KG1 (cell line): Measurements from ENCODE around the gene PGC.

Experiments used
- DNase-seq: peaks from one replicate; lab custom pipeline; 2025; lab: John Stamatoyannopoulos, UW

Gene PGC

DNA sequence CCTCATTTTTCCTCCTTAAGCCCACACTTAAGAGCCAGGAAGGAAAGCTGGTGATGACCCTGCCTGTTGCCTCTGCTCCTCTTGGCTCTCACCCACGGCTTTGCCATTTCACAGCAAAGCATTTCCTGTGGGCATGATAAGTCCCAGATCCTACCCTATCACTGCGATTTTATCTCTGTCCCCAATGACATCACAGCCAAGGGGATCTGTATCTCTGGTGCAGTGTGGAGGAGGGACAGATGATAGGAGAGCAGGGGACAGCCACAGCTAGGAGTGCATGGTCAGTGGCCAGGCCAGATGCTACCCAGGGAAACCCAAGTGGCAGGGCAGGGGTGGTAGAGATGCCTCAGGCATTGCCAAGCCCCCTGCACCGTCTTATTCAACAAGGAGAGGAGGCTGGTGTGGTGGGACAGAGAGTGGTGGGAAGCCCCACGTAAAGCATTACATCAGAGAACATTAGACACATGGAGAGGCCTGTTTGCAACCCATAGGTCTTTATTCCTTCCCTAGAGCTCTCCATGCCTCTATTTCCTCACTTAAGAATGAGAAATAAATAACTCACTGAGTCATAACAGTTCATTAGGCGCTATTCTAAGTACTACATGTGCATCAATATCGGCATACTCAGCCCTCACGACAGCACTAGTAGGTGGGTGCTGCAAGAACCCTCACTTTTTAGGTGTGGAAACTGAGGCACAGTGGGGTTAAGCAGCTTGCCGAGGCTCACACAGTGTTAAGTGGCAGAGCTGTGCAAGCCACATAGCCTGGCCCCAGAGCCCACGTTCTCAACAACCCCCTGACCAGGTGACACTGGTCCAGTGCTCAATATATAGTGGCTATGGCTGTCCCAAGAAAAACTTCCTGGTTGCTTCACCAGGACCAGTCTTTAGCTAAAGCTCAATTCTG, 16.4 kb downstream of the PGC start:
- no peak for DNase-seq

DNA sequence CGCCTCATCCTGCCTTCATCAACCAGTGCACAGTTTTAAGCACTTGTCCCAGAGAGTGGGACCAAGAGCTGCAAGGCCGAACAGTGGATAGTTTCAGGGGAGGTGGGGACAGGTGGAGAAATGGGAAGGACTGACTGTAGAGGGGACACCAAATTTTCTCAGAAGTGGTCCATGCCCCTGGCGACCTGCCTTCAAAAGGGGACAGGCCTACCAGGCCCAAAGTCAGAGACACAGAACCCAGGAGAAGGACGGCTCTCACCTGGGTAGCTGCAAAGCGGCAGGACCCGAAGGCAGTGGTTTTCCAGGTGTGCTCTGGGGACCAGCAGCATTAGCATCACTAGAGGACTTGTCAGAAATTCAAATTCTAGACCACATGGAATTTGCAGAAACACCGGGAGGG, 17.6 kb downstream of the PGC start:
- DNase-seq, result no peak

DNA sequence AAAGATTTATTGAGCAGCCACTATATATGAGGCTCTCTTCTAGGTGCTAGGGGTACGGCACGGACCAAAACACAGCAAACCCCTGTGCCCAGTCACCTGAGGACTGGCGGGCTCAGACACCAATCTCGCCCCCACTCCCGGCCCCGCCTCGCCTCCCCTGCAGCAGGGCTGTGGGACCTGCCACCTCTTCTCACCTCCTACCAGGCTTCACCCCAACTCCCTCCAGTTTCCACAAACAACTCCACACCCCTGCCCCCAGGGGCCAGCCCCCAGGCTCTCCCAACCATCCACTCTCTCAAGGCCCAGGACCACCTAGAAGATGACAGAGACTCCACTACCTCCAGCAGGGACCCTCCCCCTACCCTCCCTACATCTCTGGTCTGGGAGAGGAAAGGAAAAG, 18.2 kb downstream of the PGC start:
- no peak for DNase-seq

DNA sequence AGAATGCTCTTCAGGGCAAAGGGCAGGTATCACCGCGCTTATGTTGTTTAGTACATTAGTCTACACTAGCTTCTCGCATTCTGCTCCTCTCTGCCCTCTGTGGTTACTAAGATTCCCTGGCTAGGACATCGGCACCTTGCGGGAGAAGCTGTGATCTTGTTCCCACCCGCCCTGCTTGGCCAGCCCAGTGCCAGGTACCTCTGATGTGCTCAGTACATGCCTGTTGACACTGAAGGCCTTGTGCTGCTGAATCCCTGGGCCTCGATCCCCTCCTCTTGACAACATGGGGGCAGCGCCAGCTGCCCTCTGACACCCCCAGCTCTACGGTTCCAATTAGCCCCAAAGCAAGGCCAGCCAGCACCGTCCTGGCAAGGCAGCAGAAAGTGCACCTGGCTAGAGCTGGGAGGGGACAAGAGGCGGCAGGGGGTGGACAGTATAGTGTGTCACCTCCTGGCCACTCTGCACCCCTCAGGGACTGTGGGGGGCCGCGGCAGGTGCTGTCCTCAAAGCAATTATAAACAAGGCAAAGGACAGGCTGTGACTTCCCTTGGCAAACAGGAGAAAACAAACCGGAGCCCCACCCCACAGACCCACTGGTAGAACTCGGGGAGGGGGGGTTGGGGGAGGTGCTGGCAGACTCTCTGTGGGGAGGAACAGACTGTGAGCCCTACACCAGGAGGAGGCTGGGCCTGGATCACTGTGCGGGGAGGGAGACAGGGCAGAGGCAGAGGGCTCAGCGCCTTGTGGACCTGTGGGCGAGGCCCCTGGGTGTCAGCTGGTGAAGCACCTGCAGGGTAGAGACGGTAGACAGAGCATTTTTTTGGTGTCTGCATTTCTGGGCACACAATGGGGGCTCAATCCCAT, 18.9 kb downstream of the PGC start:
- DNase-seq, result no peak

DNA sequence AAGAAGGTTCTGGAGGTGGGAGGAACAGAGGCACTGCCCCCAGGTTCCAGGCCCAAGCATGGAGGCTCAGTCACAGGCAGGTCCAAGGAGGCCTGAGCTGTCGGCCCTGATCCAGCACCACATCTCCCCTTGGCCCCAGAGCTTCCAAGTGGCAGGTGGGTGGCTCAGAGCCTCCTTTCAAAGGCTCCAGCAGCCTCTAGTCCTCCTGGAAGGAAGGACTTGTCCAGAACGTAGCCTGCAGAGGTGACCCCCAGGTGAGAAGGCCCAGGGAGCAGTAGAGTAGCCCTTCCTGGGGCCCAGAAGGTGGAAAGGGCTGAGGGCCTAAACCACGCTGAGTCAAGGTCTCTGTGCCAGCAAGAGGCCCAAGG, 19.5 kb downstream of the PGC start:
- no peak for DNase-seq

DNA sequence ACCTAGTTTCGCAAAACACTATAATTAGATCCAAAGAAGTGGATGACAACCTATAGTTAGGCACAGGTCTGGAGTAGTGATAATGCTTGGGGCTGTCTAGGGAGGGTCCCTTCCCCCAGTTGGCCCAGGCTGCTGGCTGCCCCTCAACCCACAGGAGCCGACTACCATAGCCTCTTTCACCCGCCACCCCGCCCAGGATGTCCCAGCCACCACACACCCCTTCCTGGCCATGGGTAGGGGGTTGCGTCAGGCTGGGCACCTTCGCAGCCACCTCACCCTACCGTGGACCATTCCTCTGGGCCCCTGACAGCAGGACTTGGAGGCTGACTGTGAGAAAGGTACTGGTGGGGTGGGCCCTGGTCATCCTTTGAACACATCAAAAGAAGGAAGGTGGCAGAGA, 20.3 kb downstream of the PGC start:
- DNase-seq, result no peak

DNA sequence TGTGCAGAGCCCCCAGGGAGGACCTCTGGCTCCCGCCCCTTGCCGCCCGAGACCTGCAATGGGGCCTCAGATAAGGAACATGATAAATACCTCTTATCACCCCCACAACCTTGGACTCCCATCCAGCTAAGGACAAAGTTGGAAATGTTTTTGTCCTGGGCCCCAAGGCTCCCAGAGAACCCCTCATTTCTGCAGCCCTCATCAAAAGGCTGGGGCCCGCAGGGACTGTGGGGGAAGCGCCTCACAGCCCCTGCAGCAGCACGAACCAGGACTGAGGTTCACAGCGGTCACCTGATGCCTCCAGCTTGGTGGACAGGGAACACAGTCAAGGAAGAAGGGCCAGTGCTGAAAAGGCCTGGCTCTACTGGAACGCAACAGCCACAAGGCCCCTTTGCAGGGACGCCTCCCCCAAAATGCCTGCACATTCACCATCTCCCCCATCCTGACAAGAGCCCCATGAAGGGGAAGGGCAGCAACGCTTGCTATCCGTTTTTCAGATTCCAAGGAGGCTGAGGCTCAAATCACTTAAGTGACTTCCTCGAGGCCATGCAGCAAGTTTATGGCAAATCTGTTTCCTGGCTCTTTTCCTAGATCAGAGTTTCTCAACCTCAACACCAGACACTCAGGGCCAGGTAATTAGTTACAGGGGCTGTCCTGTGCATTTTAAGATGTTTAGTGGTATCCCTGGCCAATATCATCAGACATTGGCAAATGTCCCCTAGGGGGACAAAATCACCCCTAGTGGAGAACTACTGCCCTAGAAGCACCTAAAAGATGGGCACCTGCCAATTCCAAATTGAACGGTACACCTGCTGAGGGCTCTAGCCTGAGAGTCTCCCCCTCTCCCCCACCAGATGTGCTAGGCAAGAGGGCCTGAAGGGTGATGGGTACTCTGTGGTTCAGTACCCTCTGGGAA, 22.4 kb downstream of the PGC start:
- DNase-seq, result no peak

DNA sequence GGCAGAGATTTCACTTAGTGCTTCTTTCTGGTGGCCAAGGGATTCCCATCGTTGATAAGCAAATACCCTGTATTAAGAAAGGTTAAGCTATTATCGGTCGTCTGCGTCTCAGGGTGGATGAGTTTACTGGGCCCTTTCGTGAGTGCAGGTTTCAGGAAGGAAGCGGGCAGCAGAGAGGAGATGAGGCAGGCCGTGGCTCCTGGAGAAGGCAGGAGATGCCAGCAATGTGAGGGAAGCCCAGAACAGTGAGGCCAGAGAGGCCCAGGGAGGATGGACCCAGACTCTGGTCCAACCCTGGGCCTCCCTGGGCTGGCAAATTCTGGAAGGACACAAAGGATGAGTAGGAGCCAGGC, 23.0 kb downstream of the PGC start:
- DNase-seq, result no peak

DNA sequence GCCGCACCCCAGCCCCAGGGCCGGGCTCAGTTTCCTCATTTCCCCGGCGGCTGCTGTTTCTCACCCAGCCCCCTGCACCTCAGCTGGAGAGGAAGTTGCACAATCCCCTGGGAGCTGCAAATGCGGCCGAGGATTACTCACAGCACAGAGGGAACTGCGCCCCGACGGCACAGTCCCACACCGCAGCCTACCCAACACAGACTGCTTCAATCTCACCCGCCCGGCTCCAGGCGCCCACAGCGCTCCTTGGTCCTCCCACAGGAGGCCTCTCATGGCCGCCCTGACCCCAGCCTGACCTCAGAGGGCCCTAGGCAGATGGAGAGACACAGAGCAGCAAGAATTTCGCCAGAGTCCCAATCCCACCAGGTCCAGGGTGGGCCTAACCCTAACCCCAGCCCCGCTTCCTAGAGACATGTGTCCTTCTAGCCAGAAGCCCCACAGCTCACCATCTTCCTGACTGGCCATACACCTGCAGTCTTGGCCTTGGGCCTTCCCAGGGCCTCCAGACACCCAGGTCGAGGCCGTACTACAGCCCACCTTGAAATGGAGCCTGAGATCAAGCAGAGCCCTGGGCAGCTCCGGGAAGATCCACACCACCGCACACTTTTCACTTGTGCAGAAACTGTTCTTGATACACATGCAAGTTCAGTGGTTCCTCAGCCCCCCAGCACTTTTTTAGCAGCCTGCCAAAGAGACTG, 23.5 kb downstream of the PGC start:
- no peak for DNase-seq

DNA sequence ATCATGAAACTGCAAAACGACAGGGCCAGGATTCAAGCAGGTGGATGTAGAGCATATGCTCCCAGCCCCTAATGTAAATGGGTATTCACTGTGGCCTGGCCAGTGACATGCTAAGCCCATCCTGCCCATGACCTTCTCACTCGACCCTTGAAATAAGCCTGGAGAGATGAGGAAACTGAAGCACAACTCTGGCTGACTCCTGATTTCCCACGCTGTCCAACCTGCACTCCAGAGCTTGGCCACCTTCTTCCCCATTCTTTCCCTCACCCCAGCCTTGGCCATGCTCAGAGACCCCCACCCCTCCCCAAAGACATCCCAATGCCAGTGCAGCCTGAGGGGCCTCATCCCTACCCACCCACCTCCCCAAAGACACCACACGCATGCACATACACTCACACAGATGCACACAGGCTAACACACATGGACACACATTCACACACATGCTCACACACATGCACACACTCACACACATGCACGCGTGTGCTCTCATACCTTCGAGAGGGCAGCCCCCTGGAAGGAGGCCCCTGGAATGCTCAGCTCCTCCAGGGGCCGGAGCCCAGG, 24.1 kb downstream of the PGC start:
- DNase-seq, result no peak

DNA sequence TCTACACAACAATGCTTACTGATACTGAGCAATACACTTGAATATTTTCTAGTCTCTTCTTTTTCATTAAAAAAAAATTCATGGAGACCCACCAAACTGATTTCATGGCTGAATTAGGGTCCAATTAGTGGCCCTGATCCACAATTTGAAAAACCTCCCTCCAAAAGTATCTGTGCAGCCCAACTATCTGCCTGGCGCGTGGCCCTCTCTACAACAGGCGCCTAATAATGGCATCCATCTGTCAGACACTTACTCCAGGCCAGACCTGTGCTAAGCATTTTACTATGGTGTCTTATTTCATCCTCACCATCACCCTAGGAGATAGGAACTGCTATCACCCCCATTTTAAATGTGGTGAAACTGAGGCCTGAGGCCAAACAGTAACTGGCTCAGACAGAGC, 25.8 kb downstream of the PGC start:
- no peak for DNase-seq

DNA sequence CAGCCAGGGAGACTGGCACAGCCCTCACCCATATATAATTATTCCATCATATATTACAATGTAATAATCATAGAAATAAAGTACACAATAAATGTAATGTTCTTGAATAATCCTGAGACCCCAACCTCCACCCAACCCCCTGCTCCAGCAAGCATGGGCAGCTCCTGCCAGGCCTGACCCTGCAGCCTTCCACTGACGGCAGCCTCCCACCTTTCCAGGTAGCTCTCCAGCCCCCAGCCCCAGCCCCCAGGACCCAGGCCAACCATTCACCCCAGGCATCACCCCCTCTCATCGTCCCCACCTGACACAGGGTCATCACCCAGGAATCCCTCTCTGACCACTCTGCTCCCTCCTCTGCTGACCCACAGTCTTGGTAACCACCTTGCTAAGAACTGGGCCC, 26.4 kb downstream of the PGC start:
- no peak for DNase-seq

DNA sequence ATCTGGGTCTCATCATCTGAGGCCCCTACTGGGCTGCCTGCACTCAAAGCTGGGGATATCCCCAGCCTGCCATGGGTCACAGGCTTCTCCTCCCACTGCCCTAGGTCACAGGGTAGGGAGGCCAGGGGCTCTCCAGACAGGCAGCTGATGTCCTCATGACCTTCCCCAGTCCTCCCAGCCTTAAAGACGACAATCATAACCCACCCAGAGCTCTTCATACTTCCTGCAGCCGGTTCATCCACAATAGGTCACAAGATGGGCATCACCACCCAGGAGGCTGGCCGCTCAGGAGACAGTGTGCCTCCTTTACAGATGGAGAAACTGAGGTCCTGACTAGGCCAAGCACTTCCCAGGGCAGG, 27.0 kb downstream of the PGC start:
- no peak for DNase-seq

DNA sequence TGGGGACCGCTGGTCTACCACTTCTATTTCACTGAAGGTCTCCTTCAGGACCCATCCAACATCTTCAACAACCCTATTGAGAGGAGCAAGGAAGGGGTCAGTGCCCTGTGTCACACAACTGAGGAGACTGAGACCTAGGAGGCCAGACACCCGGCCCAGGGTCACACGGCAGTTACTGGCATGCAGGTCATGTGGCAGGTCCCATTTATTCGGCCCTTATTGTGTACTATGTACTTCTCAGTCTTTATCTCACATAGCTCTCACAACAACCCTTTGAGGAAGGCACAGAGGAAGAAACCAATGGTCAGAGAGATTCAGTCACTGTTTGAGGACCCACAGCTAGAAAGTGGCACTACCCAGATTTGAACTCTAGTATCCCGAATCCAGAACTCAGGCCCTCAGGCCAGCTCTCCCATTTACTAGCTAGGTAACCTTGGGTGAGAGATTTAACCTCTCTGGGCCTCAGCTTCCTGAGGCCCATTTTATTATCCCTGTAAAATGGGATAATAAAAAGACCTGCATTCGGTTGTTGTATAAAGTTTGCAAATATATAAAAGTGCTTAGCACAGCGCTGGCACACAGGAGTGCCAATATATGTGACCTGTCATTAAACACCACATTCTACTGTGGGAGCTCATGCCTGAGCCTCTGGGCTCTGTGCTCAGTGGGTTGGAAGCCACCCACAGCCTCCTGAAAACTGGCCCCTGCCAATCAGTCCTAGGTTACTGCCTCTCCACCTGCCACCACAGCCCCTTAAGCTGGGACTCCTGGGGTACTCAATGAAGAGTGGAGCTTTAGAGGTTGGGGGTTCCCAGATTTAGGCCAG, 27.5 kb downstream of the PGC start:
- no peak for DNase-seq

DNA sequence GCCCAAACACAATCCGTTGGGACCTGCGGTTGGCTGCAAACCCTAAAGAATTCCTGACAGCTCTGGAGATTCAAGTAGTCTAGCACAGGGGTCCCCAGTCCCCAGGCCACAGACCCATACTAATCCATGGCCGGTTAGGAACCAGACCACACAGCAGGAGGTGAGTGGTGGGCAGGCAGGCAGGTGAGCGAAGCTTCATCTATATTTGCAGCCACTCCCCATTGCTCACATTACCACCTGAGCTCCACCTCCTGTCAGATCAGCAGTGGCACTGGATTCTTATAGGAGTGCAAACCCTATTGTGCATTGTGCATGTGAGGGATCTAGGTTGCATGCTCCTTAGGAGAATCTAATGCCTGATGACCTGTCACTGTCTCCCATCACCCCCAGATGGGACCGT, 28.4 kb downstream of the PGC start:
- no peak for DNase-seq

DNA sequence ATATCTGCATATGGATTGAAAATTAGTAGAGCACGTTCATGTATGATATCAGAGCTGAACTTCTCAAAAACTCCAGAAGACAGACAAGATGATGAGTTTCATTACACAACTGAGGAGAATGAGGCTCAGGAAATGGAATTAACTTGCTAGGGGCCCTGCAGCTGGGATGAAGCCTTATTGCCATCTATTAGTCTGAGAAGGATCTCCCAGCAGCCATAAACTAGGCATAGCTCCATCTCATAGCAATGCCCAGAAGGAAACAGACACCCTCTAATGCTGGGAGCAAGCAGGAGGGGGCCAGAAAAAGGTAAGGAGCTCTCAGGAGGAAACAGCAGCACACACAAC, 29.8 kb downstream of the PGC start:
- DNase-seq, result no peak

DNA sequence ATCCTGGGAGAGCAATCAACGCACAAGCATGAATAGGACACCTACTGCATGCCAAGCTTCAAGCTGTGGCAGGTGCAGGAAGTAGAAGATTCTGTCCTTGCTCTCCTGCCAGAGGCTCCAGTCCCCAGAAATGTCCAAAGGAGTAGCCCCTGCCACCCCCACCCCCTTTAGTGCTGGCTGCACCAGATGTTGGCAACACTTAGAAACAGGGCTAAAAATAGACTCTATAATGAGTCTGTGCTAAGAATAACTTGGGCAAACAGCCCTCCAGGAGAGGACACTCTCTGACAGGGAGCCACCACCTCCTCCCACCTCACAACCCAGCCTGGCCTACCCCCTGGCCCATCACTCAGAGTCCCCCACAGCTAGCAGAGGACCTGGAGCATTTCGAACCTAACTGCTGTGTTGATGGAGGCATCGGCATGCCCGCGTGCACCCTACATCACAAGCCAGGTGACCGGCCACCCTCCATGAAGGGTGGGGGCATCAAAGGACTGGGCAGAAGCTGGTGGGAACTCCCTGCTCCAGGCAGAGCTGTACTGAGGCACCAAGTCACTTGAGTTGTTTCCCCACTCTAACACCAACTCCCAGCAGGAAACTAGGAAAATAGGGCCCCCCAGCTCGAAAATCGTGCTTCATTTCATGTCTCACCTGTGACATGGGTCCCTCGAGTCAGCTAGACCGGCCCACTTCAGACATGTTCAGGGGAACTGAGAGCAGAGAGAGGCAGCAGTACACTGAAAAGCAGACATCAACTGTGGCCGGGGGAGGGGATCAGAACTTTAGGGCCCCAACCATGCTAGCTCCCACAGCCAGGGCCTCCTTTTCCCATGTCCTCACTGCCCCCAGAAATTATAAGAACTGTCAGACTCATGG, 30.4 kb downstream of the PGC start:
- no peak for DNase-seq

DNA sequence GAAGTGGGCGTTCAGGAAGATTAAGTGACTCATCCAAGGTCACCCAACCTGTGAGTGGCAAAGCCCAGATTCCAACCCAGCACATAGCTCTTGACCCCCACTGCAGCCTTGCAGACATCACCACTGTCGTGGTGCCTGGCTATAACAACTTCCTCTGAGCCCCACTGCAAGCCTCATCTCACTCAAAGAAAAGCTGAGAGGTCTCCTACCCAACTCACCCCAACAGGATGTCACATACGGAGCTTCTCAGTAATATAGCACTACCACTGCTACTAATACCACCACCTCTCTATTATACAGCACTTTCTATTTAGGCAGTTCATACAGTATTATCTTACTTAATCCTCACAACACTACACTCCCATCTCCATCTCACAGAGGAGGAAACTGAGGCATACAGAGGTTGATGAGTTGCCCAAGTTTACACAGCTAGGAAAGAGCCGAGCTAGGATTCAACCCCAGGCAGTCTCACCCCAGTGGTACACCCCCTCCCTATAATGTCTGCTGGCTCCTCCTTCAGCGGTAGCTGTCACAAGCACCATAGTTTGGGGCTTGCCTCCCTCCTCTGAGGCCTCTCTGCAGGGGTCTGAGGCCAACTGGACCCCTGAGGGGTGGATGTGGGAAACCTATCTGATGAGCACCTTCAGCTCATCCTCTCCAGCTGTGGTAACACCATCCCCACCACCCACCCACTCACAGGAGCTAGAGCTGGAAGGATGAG, 31.2 kb downstream of the PGC start:
- no peak for DNase-seq
